GM21528 (cell line): ENCODE results near the gene SLC26A6.

Source experiments
- ATAC-seq: cut with Tn5 transposase; IDR thresholded peaks from one replicate; pipeline ENCODE4 v1.9.1; 2021; ENCODE audit warnings: mild to moderate bottlenecking, moderate library complexity; ENCODE audit not compliant: unreplicated experiment, low FRiP score

The SLC26A6 gene

GRCh38 chr3:48581621-48582481 lies 53.4 kb downstream of the SLC26A6 start:
- ATAC-seq: no peak

DNA sequence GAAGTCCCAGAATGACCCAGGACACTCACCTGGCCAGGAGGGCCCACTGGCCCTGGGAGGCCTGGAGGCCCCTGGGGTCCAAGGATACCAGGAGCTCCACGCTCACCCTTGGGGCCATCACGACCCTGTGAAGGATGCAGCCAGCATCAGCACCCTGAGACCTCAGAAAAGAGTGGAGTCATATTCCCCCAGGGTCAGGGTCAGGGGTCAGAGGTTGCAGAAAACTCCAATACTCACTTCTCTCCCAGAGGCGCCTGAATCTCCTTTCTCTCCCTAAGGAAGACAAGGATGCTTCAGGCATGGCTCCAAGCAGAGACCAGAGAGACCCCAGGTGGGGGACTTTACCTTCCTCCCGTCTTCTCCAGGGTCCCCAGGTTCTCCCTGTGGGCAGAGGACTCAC lies 58.6 kb downstream of the SLC26A6 start:
- no peak for ATAC-seq
